Activated CD8-positive, alpha-beta memory T cell treated with anti-CD3 and anti-CD28 coated beads, Interleukin-2, amount 50 U/mL, for 1 hour (primary cell): ENCODE results near the gene DAP.
"Not testable (repeated sequence)": the region's sequence is repeated elsewhere in the genome, so short reads cannot be mapped to it uniquely, and the experiment has no call there.

Experiments
- DNase-seq: peaks from one replicate; pipeline ENCODE4 v3.0.0-alpha.2; 2020; ENCODE audit errors: extremely low read depth

The DAP gene

GRCh38 chr5:10633271-10634049 lies 127.6 kb downstream of the DAP start:
- no peak for DNase-seq

GRCh38 chr5:10632110-10632761 lies 128.8 kb downstream of the DAP start:
- DNase-seq: no peak

GRCh38 chr5:10631316-10631996 lies 129.6 kb downstream of the DAP start:
- no peak for DNase-seq

GRCh38 chr5:10630744-10631143 lies 130.3 kb downstream of the DAP start:
- not testable (repeated sequence) for DNase-seq

- no peak for DNase-seq
Observed at GRCh38 chr5:10630126-10630525, 130.9 kb downstream of the DAP start.

- DNase-seq: no peak
Observed at GRCh38 chr5:10629682-10630081, 131.4 kb downstream of the DAP start.
